HG02852 (cell line): Measurements from ENCODE around the gene ISG20L2.

Source experiments
- ATAC-seq: cut with Tn5 transposase; IDR thresholded peaks from one replicate; pipeline ENCODE4 v1.9.1; 2021; ENCODE audit warnings: mild to moderate bottlenecking, moderate library complexity; ENCODE audit not compliant: unreplicated experiment

The ISG20L2 gene

GRCh38 chr1:156691191-156691590 is 37.4 kb downstream of the ISG20L2 start:
- ATAC-seq: no peak

GRCh38 chr1:156690675-156691036 is 37.9 kb downstream of the ISG20L2 start:
- ATAC-seq: no peak

GRCh38 chr1:156689953-156690674 is 38.5 kb downstream of the ISG20L2 start:
- no peak for ATAC-seq

GRCh38 chr1:156689035-156689952 is 39.3 kb downstream of the ISG20L2 start:
- no peak for ATAC-seq

- no peak for ATAC-seq
Observed at GRCh38 chr1:156684227-156684782, 44.3 kb downstream of the ISG20L2 start.

GRCh38 chr1:156682166-156682890 is 46.2 kb downstream of the ISG20L2 start:
- no peak for ATAC-seq

- no peak for ATAC-seq
Observed at GRCh38 chr1:156681196-156681960, 47.2 kb downstream of the ISG20L2 start.

- no peak for ATAC-seq
Observed at GRCh38 chr1:156680056-156680455, 48.5 kb downstream of the ISG20L2 start.

GRCh38 chr1:156677616-156678596 is 50.7 kb downstream of the ISG20L2 start:
- ATAC-seq: no peak

GRCh38 chr1:156676820-156677615 is 51.5 kb downstream of the ISG20L2 start, which contains the start of gene NES:
NES (minus strand) TSS chr1:156677407; CDS start chr1:156677264, 143 bp downstream.
- no peak for ATAC-seq

GRCh38 chr1:156676114-156676819 is 52.3 kb downstream of the ISG20L2 start:
- ATAC-seq: no peak

- ATAC-seq: no peak
Observed at GRCh38 chr1:156675210-156676113, 53.1 kb downstream of the ISG20L2 start.

- ATAC-seq: no peak
Observed at GRCh38 chr1:156673387-156674121, 55.0 kb downstream of the ISG20L2 start.
